ENCODE data around the gene CREG2. TPM values are rescaled to one million over a fixed set of nuclear protein-coding genes. Genes with fewer than 3 reads are reported as not detected.
"Not testable (repeated sequence)": the region's sequence is repeated elsewhere in the genome, so short reads cannot be mapped to it uniquely, and the experiment has no call there.

Gene CREG2
- total RNA-seq, 1 experiment from 2014 or later: 119 TPM

DNA sequence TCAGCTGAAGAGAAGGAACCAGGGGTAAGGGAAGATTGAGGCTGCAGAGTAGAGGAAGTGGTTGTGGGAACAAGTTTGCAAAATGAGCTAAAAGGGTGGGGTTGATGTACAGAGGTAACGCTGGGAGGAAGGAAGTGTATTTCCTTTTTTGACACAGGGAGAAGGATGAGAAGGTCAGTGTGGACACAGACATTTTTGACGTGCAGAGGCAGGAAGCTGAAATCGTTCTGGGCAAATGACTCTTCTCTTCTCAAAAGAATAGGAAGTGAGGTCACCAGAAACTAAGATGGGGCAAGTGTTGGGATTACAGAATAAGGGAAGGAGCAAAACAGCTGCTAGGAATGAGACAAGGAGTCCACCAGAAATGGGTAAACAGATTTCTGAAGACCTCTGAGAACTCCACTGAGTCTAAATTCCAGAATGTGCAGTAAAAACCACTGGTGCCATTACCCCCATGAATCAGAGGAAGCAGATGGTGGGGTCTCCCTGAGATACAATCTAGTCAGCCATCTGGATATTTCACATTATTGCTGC is 58.8 kb downstream of the CREG2 start:
- H3K36me3 Mint-ChIP-seq (ENCODE audit: insufficient read depth, unreplicated experiment): no peaks in the 10 kb centered on the region
- peaks cover 39% of the 10 kb centered on the region for H3K4me1 ChIP-seq
- no peak overlapping the region for H3K4me3 ChIP-seq (ENCODE audit: low read depth, low read length)
- H3K27me3 Mint-ChIP-seq (ENCODE audit: insufficient read depth, unreplicated experiment): no peaks in the 10 kb centered on the region
- intact Hi-C loops (cut with micrococcal nuclease; ENCODE audit: unreplicated experiment): no loop called here
- ChIA-PET CTCF (interaction anchor here (0.8 kb wide), 1 partner anchor 14 kb away, joined by 3 read pairs; no protein-coding TSS in a partner anchor), POLR2A (no interaction called here)
- BruUV-seq (replicated peaks): no TSS peak
- H3K27me3 ChIP-seq (replicated peaks; ENCODE audit: control insufficient read depth, insufficient read depth, low read length): no peaks in the 10 kb centered on the region
- no peak for DNase-seq
- no peak overlapping the region for H3K27ac Mint-ChIP-seq (ENCODE audit: unreplicated experiment)
- TF ChIP-seq, protein P1, sequence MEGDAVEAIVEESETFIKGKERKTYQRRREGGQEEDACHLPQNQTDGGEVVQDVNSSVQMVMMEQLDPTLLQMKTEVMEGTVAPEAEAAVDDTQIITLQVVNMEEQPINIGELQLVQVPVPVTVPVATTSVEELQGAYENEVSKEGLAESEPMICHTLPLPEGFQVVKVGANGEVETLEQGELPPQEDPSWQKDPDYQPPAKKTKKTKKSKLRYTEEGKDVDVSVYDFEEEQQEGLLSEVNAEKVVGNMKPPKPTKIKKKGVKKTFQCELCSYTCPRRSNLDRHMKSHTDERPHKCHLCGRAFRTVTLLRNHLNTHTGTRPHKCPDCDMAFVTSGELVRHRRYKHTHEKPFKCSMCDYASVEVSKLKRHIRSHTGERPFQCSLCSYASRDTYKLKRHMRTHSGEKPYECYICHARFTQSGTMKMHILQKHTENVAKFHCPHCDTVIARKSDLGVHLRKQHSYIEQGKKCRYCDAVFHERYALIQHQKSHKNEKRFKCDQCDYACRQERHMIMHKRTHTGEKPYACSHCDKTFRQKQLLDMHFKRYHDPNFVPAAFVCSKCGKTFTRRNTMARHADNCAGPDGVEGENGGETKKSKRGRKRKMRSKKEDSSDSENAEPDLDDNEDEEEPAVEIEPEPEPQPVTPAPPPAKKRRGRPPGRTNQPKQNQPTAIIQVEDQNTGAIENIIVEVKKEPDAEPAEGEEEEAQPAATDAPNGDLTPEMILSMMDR (IDR thresholded peaks at IDR 0.05; ENCODE audit: insufficient read depth in 1 of 2, low read depth in 1 of 2, low read length in 1 of 2, severe bottlenecking in 1 of 2, unreplicated experiment in 1 of 2): no peak
- H3K9me3 Mint-ChIP-seq (ENCODE audit: unreplicated experiment): no peaks in the 10 kb centered on the region
- H3K36me3 ChIP-seq (ENCODE audit: control insufficient read depth, insufficient read depth, low read length): no peaks in the 10 kb centered on the region
- H3K4me3 Mint-ChIP-seq (ENCODE audit: unreplicated experiment): no peak overlapping the region
- peaks cover 14% of the 10 kb centered on the region for H3K4me1 Mint-ChIP-seq (ENCODE audit: low read depth, unreplicated experiment)
- H3K9me3 ChIP-seq: peaks cover 11% of the 10 kb centered on the region; the same call in 1 of the 2 replicates

DNA sequence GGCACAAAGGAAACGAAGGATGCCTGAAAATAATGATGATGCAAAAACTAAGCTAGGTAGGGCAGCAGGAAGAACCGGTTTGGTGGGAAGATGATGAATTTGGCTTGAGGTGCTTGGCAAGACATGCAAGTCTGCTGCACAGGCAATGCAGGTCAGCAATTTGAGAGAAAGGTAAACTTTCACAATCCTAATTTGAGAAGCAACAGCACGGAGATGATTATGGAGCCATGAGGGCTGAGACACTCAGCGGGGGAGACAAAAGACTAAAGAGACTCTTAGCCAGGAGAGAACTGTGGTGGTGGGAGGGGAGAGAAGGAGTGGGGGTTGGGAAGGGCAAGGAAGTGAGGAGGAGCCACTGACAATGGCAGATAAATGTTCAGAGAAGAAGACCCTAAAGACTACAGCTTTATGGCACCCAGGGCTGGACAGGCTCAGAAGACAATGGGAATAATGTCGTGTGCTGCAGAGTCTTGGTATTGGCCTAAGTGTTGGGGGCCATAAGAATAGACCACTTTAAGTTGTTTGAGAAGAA is 59.4 kb downstream of the CREG2 start:
- Histone ChIP-seq H3K36me3 (ENCODE audit: control insufficient read depth, insufficient read depth, low read length) (no peaks in the 10 kb centered on the region), H3K4me1 (peaks cover 37% of the 10 kb centered on the region), H3K9me3 (peaks cover 11% of the 10 kb centered on the region; the same call in 1 of the 2 replicates), H3K27me3 (replicated peaks; ENCODE audit: control insufficient read depth, insufficient read depth, low read length) (no peaks in the 10 kb centered on the region), H3K4me3 (ENCODE audit: low read depth, low read length) (no peak overlapping the region)
- Mint-ChIP-seq H3K9me3 (ENCODE audit: unreplicated experiment) (no peaks in the 10 kb centered on the region), H3K4me1 (ENCODE audit: low read depth, unreplicated experiment) (peaks cover 14% of the 10 kb centered on the region), H3K36me3 (ENCODE audit: insufficient read depth, unreplicated experiment) (no peaks in the 10 kb centered on the region), H3K27ac (ENCODE audit: unreplicated experiment) (no peak overlapping the region), H3K27me3 (ENCODE audit: insufficient read depth, unreplicated experiment) (no peaks in the 10 kb centered on the region), H3K4me3 (ENCODE audit: unreplicated experiment) (no peak overlapping the region)
- intact Hi-C loops (cut with micrococcal nuclease; ENCODE audit: unreplicated experiment): no loop called here
- ChIA-PET CTCF (interaction anchor here (0.8 kb wide), 1 partner anchor 14 kb away, joined by 3 read pairs; no protein-coding TSS in a partner anchor), POLR2A (interaction anchor here (0.6 kb wide), 1 partner anchor 19 kb away, joined by 4 read pairs; no protein-coding TSS in a partner anchor)
- peak; percentile 83 for DNase-seq
- BruUV-seq (replicated peaks): no TSS peak
- TF ChIP-seq, protein P1 (IDR thresholded peaks at IDR 0.05; ENCODE audit: insufficient read depth in 1 of 2, low read depth in 1 of 2, low read length in 1 of 2, severe bottlenecking in 1 of 2, unreplicated experiment in 1 of 2): no peak

DNA sequence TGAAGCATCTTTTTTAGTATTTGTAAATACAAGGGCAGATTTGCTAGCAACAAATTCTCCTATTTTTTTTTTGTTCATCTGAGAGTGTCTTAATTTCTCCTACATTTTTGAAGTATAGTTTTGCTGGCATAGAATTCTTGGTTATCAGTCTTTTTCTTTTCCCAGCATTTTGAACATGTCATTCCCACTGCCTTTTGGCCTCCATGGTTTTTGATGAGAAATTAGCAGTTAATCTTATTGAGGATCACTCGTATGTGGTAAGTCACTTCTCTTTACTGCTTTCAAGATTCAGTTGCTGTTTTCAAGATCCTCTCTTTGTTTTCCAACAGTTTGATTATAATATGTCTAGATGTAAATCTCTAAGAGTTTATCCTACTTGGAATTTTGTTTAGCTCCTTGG is 61.9 kb downstream of the CREG2 start:
- Mint-ChIP-seq H3K9me3 (ENCODE audit: unreplicated experiment) (no peaks in the 10 kb centered on the region), H3K4me1 (ENCODE audit: low read depth, unreplicated experiment) (peaks cover 8% of the 10 kb centered on the region), H3K27ac (ENCODE audit: unreplicated experiment) (no peak overlapping the region), H3K27me3 (ENCODE audit: insufficient read depth, unreplicated experiment) (no peaks in the 10 kb centered on the region), H3K4me3 (ENCODE audit: unreplicated experiment) (no peak overlapping the region), H3K36me3 (ENCODE audit: insufficient read depth, unreplicated experiment) (no peaks in the 10 kb centered on the region)
- no TSS peak for BruUV-seq (replicated peaks)
- intact Hi-C loops (cut with micrococcal nuclease; ENCODE audit: unreplicated experiment): no loop called here
- Histone ChIP-seq H3K4me3 (ENCODE audit: low read depth, low read length) (no peak overlapping the region), H3K27me3 (replicated peaks; ENCODE audit: control insufficient read depth, insufficient read depth, low read length) (no peaks in the 10 kb centered on the region), H3K4me1 (peaks cover 32% of the 10 kb centered on the region), H3K9me3 (peaks cover 11% of the 10 kb centered on the region; the same call in 1 of the 2 replicates), H3K36me3 (ENCODE audit: control insufficient read depth, insufficient read depth, low read length) (no peaks in the 10 kb centered on the region)
- DNase-seq: no peak
- POLR2A ChIA-PET: no interaction called here
- TF ChIP-seq, protein P1 (IDR thresholded peaks at IDR 0.05; ENCODE audit: insufficient read depth in 1 of 2, low read depth in 1 of 2, low read length in 1 of 2, severe bottlenecking in 1 of 2, unreplicated experiment in 1 of 2): no peak
- CTCF ChIA-PET: no interaction called here

DNA sequence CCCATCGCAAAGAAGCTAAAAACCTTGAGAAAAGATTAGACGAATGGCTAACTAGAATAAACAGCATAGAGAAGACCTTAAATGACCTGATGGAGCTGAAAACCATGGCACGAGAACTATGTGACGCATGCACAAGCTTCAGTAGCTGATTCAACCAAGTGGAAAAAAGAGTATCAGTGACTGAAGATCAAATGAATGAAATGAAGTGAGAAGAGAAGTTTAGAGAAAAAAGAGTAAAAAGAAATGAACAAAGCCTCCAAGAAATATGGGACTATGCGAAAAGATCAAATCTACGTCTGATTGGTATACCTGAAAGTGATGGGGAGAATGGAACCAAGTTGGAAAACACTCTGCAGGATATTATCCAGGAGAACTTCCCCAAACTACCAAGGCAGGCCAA is 70.7 kb downstream of the CREG2 start:
- H3K36me3 ChIP-seq (ENCODE audit: control insufficient read depth, insufficient read depth, low read length); H3K9me3 ChIP-seq; CTCF ChIA-PET; H3K36me3 Mint-ChIP-seq (ENCODE audit: insufficient read depth, unreplicated experiment); H3K4me3 ChIP-seq (ENCODE audit: low read depth, low read length); DNase-seq; BruUV-seq (replicated peaks); H3K27me3 ChIP-seq (replicated peaks; ENCODE audit: control insufficient read depth, insufficient read depth, low read length); POLR2A ChIA-PET; intact Hi-C loops (cut with micrococcal nuclease; ENCODE audit: unreplicated experiment); H3K4me3 Mint-ChIP-seq (ENCODE audit: unreplicated experiment); H3K27ac Mint-ChIP-seq (ENCODE audit: unreplicated experiment); H3K4me1 Mint-ChIP-seq (ENCODE audit: low read depth, unreplicated experiment); H3K9me3 Mint-ChIP-seq (ENCODE audit: unreplicated experiment); H3K4me1 ChIP-seq; H3K27me3 Mint-ChIP-seq (ENCODE audit: insufficient read depth, unreplicated experiment): not testable (repeated sequence)
